A549 (cell line): Measurements from ENCODE around the gene FAM187B. TPM values are rescaled to one million over a fixed set of nuclear protein-coding genes. Genes with fewer than 3 reads are reported as not detected.

Source experiments
- ATAC-seq, 2 experiments: fragments of 200-7000 bp in 1 of 2; fragments of >200 bp in 1 of 2; cut with Nextera tagmentation in 1 of 2; cut with Tn5 transposase in 1 of 2; 3 replicates each; pipeline versions ENCODE4 v1.8.0 to v1.9.1; 2018 to 2020; ENCODE audit warnings: mild to moderate bottlenecking in 1 of 2, moderate library complexity in 1 of 2
- CTCF ChIA-PET: fragments of 300-600 bp; sonication (Branson Sonifier 250); formaldehyde crosslinking; extraction: SDS; loops from one replicate; lab custom pipeline; 2021; ENCODE audit warnings: antibody characterized with exemption, inconsistent platforms; lab: Yijun Ruan, JAX
- POLR2A ChIA-PET: fragments of 350-600 bp; formaldehyde crosslinking; extraction: SDS; loops from one replicate; lab custom pipeline; 2021; ENCODE audit warnings: antibody characterized with exemption, inconsistent platforms; lab: Yijun Ruan, JAX
- DNase-seq, 2 experiments: peaks; one replicate each; pipeline versions ENCODE4 v3.0.0 to v3.0.0-alpha.2; 2011 to 2016; ENCODE audit warnings: low read depth in 1 of 2, low spot score in 1 of 2
- FAIRE-seq: peaks from 2 replicates; lab custom pipeline; 2011; peaks lifted over from hg19 to GRCh38; lab: Jason Lieb, UNC
- H3K27ac ChIP-seq, 2 experiments: fragments of >200 bp; sonication (Bioruptor Twin); formaldehyde crosslinking; 3 replicates each; pipeline ENCODE4 v1.5.1; 2016 to 2017
- H3K4me1 ChIP-seq: fragments of >200 bp; sonication (Bioruptor Twin); formaldehyde crosslinking; 3 replicates; pipeline ENCODE4 v1.6.1; 2016
- H3K4me2 ChIP-seq: fragments of >200 bp; sonication (Bioruptor Twin); formaldehyde crosslinking; 3 replicates; pipeline ENCODE4 v1.6.1; 2016
- H3K4me3 ChIP-seq: fragments of >200 bp; sonication (Bioruptor Twin); formaldehyde crosslinking; 3 replicates; pipeline ENCODE4 v1.5.1; 2016
- H3K9me3 ChIP-seq: fragments of >200 bp; sonication (Bioruptor Twin); formaldehyde crosslinking; 3 replicates; pipeline ENCODE4 v1.6.1; 2016
- BCL3 ChIP-seq: fragments of >200 bp; sonication (Bioruptor Twin); formaldehyde crosslinking; IDR thresholded peaks from 3 replicates; pipeline ENCODE4 v1.6.1; 2016
- CHD2 ChIP-seq: fragments of 150-350 bp; IDR thresholded peaks from 2 replicates; pipeline ENCODE4 v1.6.1; 2014; ENCODE audit warnings: low read length; ENCODE audit not compliant: partially characterized antibody
- EHMT2 ChIP-seq: fragments of 200-600 bp; sonication (generic); IDR thresholded peaks from 2 replicates; pipeline ENCODE4 v1.6.1; 2016; ENCODE audit warnings: antibody characterized with exemption, low read depth, mild to moderate bottlenecking, moderate library complexity
- ESRRA ChIP-seq: fragments of 150-350 bp; IDR thresholded peaks from 2 replicates; pipeline ENCODE4 v1.6.1; 2014; ENCODE audit warnings: mild to moderate bottlenecking, low read length, borderline replicate concordance
- FOSB ChIP-seq: fragments of 250-450 bp; sonication (Bioruptor Pico); IDR thresholded peaks from 2 replicates; pipeline ENCODE4 v1.5.0; 2020; ENCODE audit warnings: mild to moderate bottlenecking, moderate library complexity
- FOSL2 ChIP-seq, 2 experiments: fragments of 450-650 bp in 1 of 2; fragments of >200 bp in 1 of 2; sonication (Bioruptor Twin) in 1 of 2; formaldehyde crosslinking; IDR thresholded peaks; 2 replicates each; pipeline versions ENCODE4 v1.5.0 to v1.6.1; 2016 to 2020; ENCODE audit warnings: mild to moderate bottlenecking in 1 of 2, moderate library complexity in 1 of 2
- FOXS1 ChIP-seq: fragments of 250-450 bp; sonication (Bioruptor Pico); IDR thresholded peaks from 2 replicates; pipeline ENCODE4 v1.5.0; 2020; ENCODE audit warnings: mild to moderate bottlenecking, moderate library complexity
- HES2 ChIP-seq: fragments of >200 bp; sonication (Bioruptor Twin); formaldehyde crosslinking; IDR thresholded peaks from 2 replicates; pipeline ENCODE4 v1.6.1; 2016
- HEYL ChIP-seq: fragments of 250-450 bp; sonication (Bioruptor Pico); IDR thresholded peaks from 2 replicates; pipeline ENCODE4 v1.8.0; 2021; ENCODE audit warnings: mild to moderate bottlenecking, moderate library complexity
- HMGXB4 ChIP-seq: fragments of 250-450 bp; sonication (Bioruptor Pico); IDR thresholded peaks from 2 replicates; pipeline ENCODE4 v1.5.0; 2021; ENCODE audit warnings: mild to moderate bottlenecking, moderate library complexity, borderline replicate concordance
- HOXB13 ChIP-seq: fragments of 250-450 bp; sonication (Bioruptor Pico); IDR thresholded peaks from 2 replicates; pipeline ENCODE4 v1.5.0; 2020; ENCODE audit warnings: low read depth, mild to moderate bottlenecking, moderate library complexity
- HOXB5 ChIP-seq: fragments of 250-450 bp; sonication (Bioruptor Pico); IDR thresholded peaks from 2 replicates; pipeline ENCODE4 v1.5.0; 2020; ENCODE audit warnings: mild to moderate bottlenecking, moderate library complexity
- JUNB ChIP-seq: fragments of >200 bp; sonication (Bioruptor Twin); formaldehyde crosslinking; IDR thresholded peaks from 2 replicates; pipeline ENCODE4 v1.6.1; 2016
- MAX ChIP-seq: IDR thresholded peaks from 2 replicates; pipeline ENCODE4 v1.6.1; 2012
- MYC ChIP-seq: IDR thresholded peaks from 2 replicates; pipeline ENCODE4 v1.6.1; 2012; ENCODE audit warnings: mild to moderate bottlenecking, inconsistent platforms, low read length, improper control_type of control experiment, borderline replicate concordance
- NR3C1 ChIP-seq: fragments of >200 bp; sonication (Bioruptor Twin); formaldehyde crosslinking; IDR thresholded peaks from 3 replicates; pipeline ENCODE4 v1.6.1; 2017
- PHF8 ChIP-seq: fragments of 200-600 bp; sonication (generic); IDR thresholded peaks from 2 replicates; pipeline ENCODE4 v1.6.1; 2016; ENCODE audit warnings: low read depth, mild to moderate bottlenecking, antibody characterized with exemption, moderate library complexity, borderline replicate concordance
- POLR2A ChIP-seq: IDR thresholded peaks from 2 replicates; pipeline ENCODE4 v1.6.1; 2012; ENCODE audit warnings: mild to moderate bottlenecking, low read length
- POLR2AphosphoS2 ChIP-seq: conservative IDR thresholded peaks from 2 replicates; pipeline ENCODE4 v1.6.1; 2012; ENCODE audit warnings: low read length, improper control_type of control experiment, inconsistent platforms
- RAD21 ChIP-seq, 2 experiments: fragments of >200 bp in 1 of 2; sonication (Bioruptor Twin) in 1 of 2; formaldehyde crosslinking in 1 of 2; IDR thresholded peaks in 1 of 2; conservative IDR thresholded peaks in 1 of 2; 2 replicates in 1 of 2; 3 replicates in 1 of 2; pipeline ENCODE4 v1.6.1; 2012 to 2018; ENCODE audit warnings: inconsistent platforms in 1 of 2
- RARB ChIP-seq: fragments of 250-450 bp; sonication (Bioruptor Pico); IDR thresholded peaks from 2 replicates; pipeline ENCODE4 v1.8.0; 2021; ENCODE audit warnings: mild to moderate bottlenecking, moderate library complexity
- REST ChIP-seq: fragments of 200-600 bp; sonication (generic); IDR thresholded peaks from 2 replicates; pipeline ENCODE4 v1.6.1; 2016; ENCODE audit warnings: antibody characterized with exemption, mild to moderate bottlenecking, moderate library complexity
- RFX5 ChIP-seq: fragments of 450-650 bp; IDR thresholded peaks from 2 replicates; pipeline ENCODE4 v1.7.1; 2014; ENCODE audit warnings: antibody characterized with exemption, mild to moderate bottlenecking, moderate library complexity
- SREBF2 ChIP-seq: fragments of 450-650 bp; IDR thresholded peaks from 2 replicates; pipeline ENCODE4 v1.6.1; 2014; ENCODE audit warnings: mild to moderate bottlenecking, moderate library complexity
- TP53 ChIP-seq: fragments of 250-450 bp; sonication (Bioruptor Pico); IDR thresholded peaks from 2 replicates; pipeline ENCODE4 v1.5.0; 2021; ENCODE audit warnings: mild to moderate bottlenecking, moderate library complexity
- ZFP36 ChIP-seq: fragments of 450-650 bp; IDR thresholded peaks from 2 replicates; pipeline ENCODE4 v1.6.1; 2014; ENCODE audit warnings: borderline replicate concordance; ENCODE audit not compliant: partially characterized antibody
- ZNF302 ChIP-seq: fragments of 250-450 bp; sonication (Bioruptor Pico); IDR thresholded peaks from 2 replicates; pipeline ENCODE4 v1.9.0; 2021; ENCODE audit warnings: inconsistent platforms, mild to moderate bottlenecking, moderate library complexity
- ZSCAN20 ChIP-seq: fragments of 250-450 bp; sonication (Bioruptor Pico); IDR thresholded peaks from 2 replicates; pipeline ENCODE4 v1.8.0; 2022; ENCODE audit warnings: mild to moderate bottlenecking, moderate library complexity
- WGBS: methylation state at CpG from one replicate; pipeline ENCODE4 v1.1.6; 2017; ENCODE audit errors: missing lambda C conversion rate; 5-methylcytosine and 5-hydroxymethylcytosine counted together
- polyA plus RNA-seq, 4 experiments: library from polyadenylated mRNA; depleted of rRNA in 3 of 4; stranded (reverse); fragments of >200 nt; fragmentation: RNase III in 1 of 4; extraction: RNeasy Plus Mini Kit Qiagen cat#74134 plus additional on column Dnase treatment in 1 of 4; gene quantifications; 2 replicates in 3 of 4; 3 replicates in 1 of 4; pipeline ENCODE4 v1.2.3, GENCODE V29; 2011 to 2017

Gene FAM187B
- polyA plus RNA-seq, 2 of the 4 experiments (the other 2 are of a cell fraction), result not detected

GRCh38 chr19:35226748-35227147 lies 1.8 kb downstream of the FAM187B start (continued):
- TF ChIP-seq ESRRA, result no peak
- no peak for TF ChIP-seq EHMT2
- TF ChIP-seq FOXS1 (CRISPR knock-in tag), result no peak
- no peak for TF ChIP-seq MAX
- no peak for TF ChIP-seq FOSB (CRISPR knock-in tag)
- TF ChIP-seq JUNB, result no peak
- TF ChIP-seq REST, result no peak
- TF ChIP-seq FOSL2 (IDR thresholded peaks at IDR 0.05), result no peak
- no peak for TF ChIP-seq FOSL2 (CRISPR knock-in tag; IDR thresholded peaks at IDR 0.05)

GRCh38 chr19:35225951-35226350 lies 2.6 kb downstream of the FAM187B start:
- 44% methylated on average over 6 of the region's 6 CpGs for WGBS
- H3K27ac ChIP-seq, result no peak overlapping the region
- no peak overlapping the region for H3K4me3 ChIP-seq
- no peak overlapping the region for H3K4me2 ChIP-seq
- FAIRE-seq, result no peak
- ATAC-seq, result no peak
- POLR2A ChIA-PET, result no interaction called here
- CTCF ChIA-PET, result interaction anchor here (1.0 kb wide), 2 partner anchors 11 to 38 kb away, joined by 3 read pairs; no protein-coding TSS in a partner anchor
- no peak for DNase-seq
- no peak for TF ChIP-seq POLR2AphosphoS2
- TF ChIP-seq PHF8, result no peak
- no peak for TF ChIP-seq HES2
- TF ChIP-seq MYC, result no peak
- TF ChIP-seq RFX5, result no peak
- TF ChIP-seq NR3C1, result no peak
- no peak for TF ChIP-seq HEYL (CRISPR knock-in tag)
- TF ChIP-seq CHD2, result no peak
- no peaks in the 10 kb centered on the region for H3K4me1 ChIP-seq
- peaks cover 5% of the 10 kb centered on the region; the same call in 1 of the 3 replicates for H3K9me3 ChIP-seq

- ChIA-PET POLR2A (no interaction called here), CTCF (no interaction called here)
- no peak for FAIRE-seq
- Histone ChIP-seq H3K27ac (no peak overlapping the region), H3K4me3 (no peak overlapping the region), H3K4me2 (no peak overlapping the region), H3K4me1 (no peaks in the 10 kb centered on the region), H3K9me3 (peaks cover 13% of the 10 kb centered on the region; the same call in 2 of the 3 replicates)
- no peak for ATAC-seq
- DNase-seq, result no peak
- 63% methylated on average over 41 of the region's 41 CpGs for WGBS
- TF ChIP-seq HOXB5 (CRISPR knock-in tag) (no peak), BCL3 (no peak), FOSB (CRISPR knock-in tag) (no peak), POLR2A (no peak), SREBF2 (no peak), RARB (CRISPR knock-in tag) (no peak), HMGXB4 (no peak), EHMT2 (no peak), ZNF302 (CRISPR knock-in tag) (no peak), HOXB13 (CRISPR knock-in tag) (no peak), ZSCAN20 (CRISPR knock-in tag) (no peak), RAD21 (conservative IDR thresholded peaks at IDR 0.05 in 1 of 2, IDR thresholded peaks at IDR 0.05 in 1 of 2) (no peak), MYC (no peak), TP53 (CRISPR knock-in tag) (no peak), PHF8 (no peak), ZFP36 (no peak)
These were observed 3.6 kb downstream of the FAM187B start for GRCh38 chr19:35224681-35225571.
